Testis (tissue), 2 donors: ENCODE results near the gene COX6B1.
A peak's percentile ranks its signal among the peaks of the same experiment; 100 is the strongest.

ENCODE experiments used
- POLR2A ChIP-seq: fragments of 450-650 bp; IDR thresholded peaks from one replicate; pipeline ENCODE4 v1.6.1; 2017; ENCODE audit warnings: antibody characterized with exemption, mild to moderate bottlenecking, moderate library complexity
- TF ChIP-seq, protein P1 (sequence below), 3 experiments: fragments of 450-650 bp in 2 of 3; fragments of 200-600 bp in 1 of 3; sonication (generic) in 1 of 3; IDR thresholded peaks; one replicate each; pipeline ENCODE4 v1.5.1; 2016 to 2019; ENCODE audit warnings: antibody characterized with exemption in 3 of 3, mild to moderate bottlenecking in 2 of 3, moderate library complexity in 1 of 3

DNA sequence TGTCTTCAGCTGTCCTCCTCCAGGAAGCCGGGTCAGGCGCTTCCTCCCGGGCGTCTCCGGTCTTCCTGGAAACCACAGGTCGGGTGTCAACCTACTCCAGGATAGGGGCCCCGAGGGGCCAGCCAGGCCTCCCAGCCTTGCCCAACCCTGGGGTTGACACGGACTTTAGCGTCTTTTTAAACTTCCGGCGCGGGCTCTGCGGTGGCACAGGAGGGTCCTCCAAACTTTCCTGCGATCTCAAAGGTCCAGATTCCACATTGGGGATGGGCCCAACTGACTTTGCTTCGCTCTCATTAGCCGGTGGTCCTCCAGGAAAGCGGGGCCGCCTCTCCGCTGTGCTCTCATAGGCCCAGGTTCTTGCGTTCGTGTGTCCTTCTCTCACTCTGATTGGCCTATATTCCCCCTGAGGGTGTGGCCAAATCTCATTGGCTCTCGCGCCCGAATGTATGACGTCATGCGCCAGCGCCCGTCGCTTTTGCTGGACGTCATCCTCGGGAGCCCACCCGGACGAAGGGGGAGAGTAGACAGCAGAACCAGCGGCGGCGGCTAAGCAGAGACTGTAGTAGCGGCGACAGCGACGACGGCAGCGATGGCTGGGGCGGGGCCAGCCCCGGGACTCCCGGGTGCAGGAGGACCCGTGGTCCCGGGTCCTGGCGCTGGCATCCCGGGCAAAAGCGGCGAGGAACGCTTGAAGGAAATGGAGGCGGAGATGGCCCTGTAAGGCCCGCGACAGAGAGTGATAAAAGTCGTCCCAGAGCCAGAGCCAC is 19.4 kb upstream of the COX6B1 start, which contains the start of gene RBM42:
- TF ChIP-seq, protein P1, sequence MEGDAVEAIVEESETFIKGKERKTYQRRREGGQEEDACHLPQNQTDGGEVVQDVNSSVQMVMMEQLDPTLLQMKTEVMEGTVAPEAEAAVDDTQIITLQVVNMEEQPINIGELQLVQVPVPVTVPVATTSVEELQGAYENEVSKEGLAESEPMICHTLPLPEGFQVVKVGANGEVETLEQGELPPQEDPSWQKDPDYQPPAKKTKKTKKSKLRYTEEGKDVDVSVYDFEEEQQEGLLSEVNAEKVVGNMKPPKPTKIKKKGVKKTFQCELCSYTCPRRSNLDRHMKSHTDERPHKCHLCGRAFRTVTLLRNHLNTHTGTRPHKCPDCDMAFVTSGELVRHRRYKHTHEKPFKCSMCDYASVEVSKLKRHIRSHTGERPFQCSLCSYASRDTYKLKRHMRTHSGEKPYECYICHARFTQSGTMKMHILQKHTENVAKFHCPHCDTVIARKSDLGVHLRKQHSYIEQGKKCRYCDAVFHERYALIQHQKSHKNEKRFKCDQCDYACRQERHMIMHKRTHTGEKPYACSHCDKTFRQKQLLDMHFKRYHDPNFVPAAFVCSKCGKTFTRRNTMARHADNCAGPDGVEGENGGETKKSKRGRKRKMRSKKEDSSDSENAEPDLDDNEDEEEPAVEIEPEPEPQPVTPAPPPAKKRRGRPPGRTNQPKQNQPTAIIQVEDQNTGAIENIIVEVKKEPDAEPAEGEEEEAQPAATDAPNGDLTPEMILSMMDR (IDR thresholded peaks at IDR 0.05): peak in 2 of 3 experiments; percentile 16 to 38
- peak; percentile 1 for TF ChIP-seq POLR2A
